NCI-H526 (cell line): Measurements from ENCODE around the gene LCK.
A peak's percentile ranks its signal among the peaks of the same experiment; 100 is the strongest.
"Not testable (repeated sequence)": the region's sequence is repeated elsewhere in the genome, so short reads cannot be mapped to it uniquely, and the experiment has no call there.

Experiments
- DNase-seq, 2 experiments: peaks; one replicate each; lab custom pipeline; 2025; lab: John Stamatoyannopoulos, UW

The LCK gene

GRCh38 chr1:32239790-32240139 lies 11.3 kb upstream of the LCK start:
- DNase-seq: peak; percentile 53 to 76

DNA sequence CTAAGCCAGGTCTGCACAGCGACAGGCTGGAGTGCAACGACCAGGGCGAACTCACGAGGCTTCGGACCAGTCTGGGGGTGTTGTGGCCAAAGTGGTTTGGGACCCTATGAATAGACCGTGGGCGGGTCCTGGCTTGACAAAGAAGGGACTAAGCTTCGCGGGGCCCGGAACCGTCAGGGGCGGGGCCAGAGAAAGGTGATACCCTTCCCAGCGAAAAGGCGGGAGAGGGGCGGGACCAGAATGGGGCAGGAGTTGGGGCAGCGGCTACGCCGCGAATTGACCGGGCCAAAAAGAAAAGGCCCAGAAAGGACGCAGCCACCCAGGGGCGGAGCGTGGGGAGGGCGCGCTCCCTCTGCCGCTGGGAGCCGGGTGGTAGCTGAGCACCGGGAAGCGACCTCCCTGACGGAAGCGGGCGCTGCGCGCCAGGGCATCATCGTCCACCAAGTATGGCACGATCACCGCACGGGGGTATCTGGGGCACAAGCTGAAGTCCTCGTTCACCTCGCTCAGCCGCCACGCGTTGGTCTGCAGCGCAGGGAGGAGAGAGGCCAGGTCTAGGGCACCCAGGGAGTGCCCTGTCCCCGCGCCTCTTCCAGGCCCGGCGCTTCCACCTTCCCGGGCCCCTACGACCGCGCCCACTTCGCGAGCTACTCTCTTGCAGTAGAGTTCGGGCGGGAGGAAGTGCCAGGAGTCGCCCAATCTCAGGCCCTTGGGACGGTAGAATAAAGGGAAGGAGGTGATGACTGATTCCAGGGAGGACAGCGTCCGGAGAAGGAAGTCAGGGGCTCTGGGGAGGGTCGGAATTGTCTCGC lies 10.7 kb upstream of the LCK start:
- DNase-seq: peak; percentile 65 to 88

- peak in 1 of 2 experiments; percentile 81 for DNase-seq
These were observed 9.9 kb upstream of the LCK start for GRCh38 chr1:32241001-32241763.

DNA sequence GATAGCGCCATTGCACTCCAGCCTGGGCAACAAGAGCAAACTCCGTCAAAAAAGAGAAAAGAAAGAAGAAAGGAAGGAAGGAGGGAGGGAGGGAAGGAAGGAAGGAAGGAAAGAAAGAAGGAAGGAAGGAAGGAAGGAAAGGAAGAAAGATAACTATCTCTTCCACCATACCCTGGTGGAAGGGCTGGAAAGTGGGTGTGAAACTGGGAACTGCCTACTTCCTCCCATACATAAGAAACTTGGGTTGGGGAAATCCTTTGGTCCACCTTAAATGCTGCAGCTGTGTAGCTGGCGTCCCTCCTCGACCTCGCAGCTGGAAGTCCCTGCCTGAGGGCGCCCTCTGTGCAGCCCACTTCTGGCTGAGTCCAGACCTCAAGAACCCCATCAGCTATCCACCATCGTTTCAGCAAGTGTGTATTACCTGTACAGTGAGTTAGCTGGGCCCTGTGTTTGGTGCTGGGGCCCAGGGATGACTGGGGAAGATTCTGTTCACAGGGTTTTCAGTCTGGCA lies 8.7 kb upstream of the LCK start:
- no peak for DNase-seq

GRCh38 chr1:32246888-32247273 lies 4.2 kb upstream of the LCK start, which contains the start of gene FAM167B:
Gene FAM167B (plus strand): TSS chr1:32247222. CDS start chr1:32247422, 200 bp downstream.
- DNase-seq: no peak

- no peak for DNase-seq
These were observed 3.6 kb upstream of the LCK start for GRCh38 chr1:32247452-32247851.

DNA sequence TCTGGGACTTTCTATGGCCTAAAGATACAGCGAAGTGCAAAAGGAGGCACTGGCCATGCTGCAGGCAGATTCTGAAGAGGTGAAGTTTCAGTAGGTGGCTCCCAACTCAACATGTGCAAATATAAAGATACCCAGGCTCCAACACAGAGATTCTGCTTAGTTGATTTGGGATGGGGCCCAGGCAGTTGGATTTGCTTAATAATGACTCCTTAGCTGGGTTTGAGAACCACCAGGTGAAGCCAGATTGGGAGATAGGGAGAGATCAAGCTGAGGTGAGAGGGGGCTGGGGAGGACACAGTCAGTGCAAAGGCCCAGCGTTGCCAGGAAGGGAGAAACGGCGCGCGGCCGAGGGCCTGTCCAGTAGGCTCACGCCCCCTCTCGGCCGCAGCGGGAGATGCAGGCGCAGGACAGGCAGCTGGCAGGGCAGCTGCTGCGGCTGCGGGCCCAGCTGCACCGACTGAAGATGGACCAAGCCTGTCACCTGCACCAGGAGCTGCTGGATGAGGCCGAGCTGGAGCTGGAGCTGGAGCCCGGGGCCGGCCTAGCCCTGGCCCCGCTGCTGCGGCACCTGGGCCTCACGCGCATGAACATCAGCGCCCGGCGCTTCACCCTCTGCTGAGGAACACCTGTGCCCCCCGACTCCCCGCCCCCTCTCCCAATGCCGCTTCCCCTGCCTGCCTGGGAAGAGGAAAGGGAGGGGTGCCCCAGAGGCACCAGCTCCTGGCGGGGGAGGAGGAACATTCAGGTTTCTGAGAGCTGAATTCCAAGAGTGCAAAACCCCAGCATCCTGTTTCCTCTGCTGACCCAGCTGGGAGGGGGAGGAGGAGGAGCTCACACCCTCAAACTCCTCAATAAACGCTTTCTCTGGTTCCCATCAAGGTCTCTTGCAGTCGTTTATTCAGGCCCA lies 2.8 kb upstream of the LCK start:
- peak; percentile 68 to 91 for DNase-seq

DNA sequence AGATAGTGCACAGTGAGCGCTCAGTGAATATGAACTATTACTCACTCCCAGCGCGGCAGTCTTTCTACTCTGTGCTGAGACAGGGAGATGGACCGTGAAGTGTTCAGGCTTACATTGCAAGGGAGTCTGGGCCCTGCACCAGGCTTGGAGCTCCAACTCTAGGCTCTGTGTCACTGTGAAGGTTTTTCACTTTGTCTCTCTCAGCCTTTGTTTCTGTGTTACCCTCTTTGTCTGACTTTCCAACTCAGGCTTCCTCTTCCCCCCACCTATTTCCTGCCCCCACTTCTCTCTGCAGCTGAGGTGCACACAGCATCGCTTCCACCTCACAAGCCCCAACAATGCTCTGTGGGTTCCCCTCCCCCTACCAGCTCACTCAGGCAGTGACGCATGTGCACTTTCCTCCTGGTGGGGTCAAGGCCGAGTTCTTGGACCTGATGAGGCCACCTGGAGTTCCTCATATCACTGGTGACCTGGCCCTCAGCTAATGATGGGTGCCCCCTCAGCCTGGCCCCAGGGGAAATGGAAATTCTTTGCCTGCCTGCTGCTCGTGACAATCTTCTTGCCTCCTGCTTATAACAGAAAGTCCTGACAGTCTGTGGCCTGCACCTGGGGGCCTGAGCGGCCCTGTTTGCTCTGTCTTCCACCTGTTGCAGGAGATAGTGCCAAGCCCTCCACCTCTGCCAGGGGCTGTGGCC lies 1.1 kb upstream of the LCK start:
- no peak for DNase-seq

- DNase-seq: no peak
These were observed 4.3 kb downstream of the LCK start for GRCh38 chr1:32255072-32256071.

GRCh38 chr1:32256473-32257226 lies 5.6 kb downstream of the LCK start:
- DNase-seq: no peak

GRCh38 chr1:32257227-32257508 lies 6.1 kb downstream of the LCK start:
- no peak for DNase-seq

GRCh38 chr1:32263236-32263593 lies 12.2 kb downstream of the LCK start:
- DNase-seq: not testable (repeated sequence)

GRCh38 chr1:32263744-32264143 lies 12.7 kb downstream of the LCK start:
- DNase-seq: no peak

DNA sequence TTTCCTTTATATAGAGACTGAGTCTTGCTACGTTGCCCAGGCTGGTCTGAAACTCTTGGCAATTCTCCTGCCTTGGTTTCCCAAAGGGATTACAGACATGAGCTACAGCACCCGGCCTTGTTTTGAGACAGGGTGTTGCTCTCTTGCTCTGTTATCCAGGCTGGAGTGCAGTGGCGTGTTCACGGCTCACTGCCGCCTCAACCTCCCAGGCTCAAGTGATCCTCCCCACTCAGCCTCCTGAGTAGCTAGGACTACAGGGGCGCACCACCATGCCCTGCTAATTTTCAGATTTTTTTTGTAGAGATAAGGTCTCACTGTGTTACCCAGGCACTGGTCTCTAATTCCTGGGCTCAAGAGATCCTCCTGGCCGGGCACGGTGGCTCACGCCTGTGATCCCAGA lies 14.8 kb downstream of the LCK start:
- DNase-seq: no peak

DNA sequence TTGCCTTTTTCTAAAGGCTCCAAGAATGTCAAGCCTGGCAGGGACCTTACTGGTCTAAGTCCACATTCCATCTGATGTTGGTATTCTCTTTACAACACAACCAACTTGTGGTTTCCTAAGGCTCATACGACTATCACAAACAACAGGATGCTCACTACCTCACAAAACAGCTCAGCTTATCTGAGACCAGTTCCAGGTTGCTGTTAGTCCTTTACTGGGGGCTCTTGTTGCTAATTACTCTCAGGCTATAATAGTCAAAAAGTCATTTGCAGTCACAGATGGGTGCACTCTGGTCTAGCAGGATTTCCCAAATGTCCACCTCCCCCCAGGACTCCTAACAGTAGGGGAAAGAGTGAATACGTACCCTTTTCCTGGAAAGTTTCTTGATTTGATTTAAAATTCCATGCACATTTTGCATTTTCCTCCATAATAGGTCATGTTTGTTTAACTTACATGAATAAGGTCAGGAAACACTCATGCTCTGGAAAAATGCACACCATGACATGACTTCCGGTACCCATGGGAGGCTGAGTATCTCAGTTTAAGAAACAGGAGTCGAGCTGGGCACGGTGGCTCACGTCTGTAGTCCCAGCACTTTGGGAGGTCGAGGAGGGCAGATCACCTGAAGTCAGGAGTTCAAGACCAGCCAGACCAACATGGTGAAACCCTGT lies 16.0 kb downstream of the LCK start:
- no peak for DNase-seq

DNA sequence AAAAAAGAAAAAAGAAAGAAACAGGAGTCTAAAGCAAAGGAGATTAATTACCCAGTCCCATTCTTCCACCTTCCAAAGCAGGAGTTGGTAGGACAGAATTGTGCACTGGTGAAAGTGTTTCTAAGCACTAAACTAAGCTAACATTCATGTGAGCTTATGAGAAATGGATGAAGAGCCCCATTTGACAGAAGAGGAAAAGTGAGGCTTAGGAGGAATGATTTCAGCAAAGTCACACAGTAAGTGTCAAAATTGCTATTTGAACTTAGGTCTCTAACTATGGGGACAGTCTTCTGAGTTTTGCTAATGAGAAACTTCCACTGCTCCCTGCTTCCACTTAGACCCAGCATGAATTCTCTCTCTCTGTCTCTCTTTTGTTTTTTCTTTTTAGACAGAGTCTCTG lies 18.7 kb downstream of the LCK start:
- DNase-seq: no peak

GRCh38 chr1:32272557-32273390 lies 21.7 kb downstream of the LCK start:
- DNase-seq: no peak
